NCI-H1417 (cell line): Measurements from ENCODE around the gene MAP3K7.
"Not testable (repeated sequence)": the region's sequence is repeated elsewhere in the genome, so short reads cannot be mapped to it uniquely, and the experiment has no call there.

Experiments used
- DNase-seq, 3 experiments: peaks; one replicate each; lab custom pipeline; 2025; lab: John Stamatoyannopoulos, UW

MAP3K7 gene

DNA sequence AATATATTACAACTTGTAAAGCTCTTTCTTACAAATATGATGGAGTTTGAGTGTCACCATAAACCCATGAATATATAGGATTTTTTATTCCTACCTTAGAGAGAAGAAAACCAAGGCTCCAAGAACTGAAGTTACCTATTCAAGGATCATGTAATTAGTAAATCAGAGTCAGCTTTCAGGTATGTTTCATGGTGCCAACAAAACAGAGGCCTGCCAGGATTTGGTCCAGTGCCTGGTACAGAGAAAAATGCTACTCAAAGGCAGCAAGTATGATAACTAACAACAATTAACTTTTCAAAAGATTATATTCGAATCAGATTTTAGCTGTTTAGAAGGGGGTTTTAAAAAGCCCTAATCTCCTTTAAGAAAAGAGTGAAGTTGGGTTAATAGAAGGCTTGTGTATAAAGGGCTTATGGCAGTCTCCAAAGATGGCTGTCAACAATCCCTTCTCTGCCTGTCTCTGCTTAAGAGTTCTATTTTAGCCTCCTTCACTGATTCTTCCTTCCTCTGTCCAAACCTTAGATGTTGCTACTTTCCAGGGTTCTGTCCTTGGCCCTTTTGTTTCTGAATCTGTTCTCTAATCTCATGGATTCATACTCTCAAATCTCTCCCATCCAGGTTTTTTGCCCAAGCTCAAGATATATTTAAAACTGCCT, 7.8 kb downstream of the MAP3K7 start:
- no peak for DNase-seq

DNA sequence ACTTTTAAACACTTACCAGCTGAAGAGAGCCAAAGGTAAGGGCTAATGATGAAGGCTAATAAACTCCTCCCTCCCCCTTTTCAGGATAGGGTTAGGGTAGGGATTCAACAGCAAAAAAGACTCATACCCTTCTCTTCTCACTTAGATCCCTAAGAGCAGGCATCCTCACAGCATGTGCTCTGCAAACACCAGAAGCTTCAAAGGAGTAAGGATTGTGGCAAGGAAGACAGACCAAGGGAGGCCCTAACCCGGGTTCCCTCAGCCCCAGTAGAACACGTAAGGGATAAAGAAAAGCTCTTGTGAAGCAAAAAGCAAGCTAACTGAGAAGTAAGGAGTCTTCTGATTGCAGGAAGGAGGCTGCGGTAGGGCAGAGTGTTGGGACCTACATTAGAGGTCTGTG, 11.6 kb downstream of the MAP3K7 start:
- DNase-seq: no peak

DNA sequence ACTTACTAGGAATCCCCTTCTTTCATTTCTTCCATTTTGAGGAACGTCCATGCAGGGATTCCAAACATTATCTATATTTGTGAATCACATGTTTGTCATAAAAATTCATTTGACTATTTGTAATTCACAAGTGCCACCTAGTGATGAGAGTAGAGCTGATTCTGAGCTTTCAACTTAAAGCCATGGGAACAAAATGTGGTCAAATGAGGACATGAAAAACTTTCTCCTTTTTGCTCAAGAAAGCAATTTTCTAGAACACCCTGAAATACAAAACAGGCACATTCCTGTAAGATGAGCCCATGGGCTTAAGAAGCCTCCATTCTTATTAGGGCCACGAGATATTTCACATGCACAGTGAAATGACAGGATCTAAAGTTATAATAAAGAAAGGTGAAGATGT, 12.3 kb downstream of the MAP3K7 start:
- DNase-seq: no peak

DNA sequence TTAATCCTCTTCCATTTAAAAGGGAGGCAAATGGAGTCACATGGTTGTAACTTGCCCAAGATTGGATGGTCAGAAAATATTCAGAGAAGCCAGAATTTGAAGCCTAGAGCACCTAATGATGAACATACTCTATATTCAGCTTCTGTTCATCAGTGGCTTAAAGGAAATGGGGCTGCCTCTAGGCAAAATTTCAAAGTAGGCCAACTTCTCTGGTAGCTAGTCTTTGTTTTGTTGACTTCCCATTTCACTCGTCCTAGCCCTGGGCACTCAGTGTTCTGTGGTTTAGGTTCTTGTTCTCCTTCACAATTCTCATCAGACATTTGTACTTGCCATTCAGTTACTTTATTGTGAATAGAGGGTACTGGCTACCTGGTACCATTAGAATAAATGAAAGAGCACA, 13.2 kb downstream of the MAP3K7 start:
- no peak for DNase-seq

DNA sequence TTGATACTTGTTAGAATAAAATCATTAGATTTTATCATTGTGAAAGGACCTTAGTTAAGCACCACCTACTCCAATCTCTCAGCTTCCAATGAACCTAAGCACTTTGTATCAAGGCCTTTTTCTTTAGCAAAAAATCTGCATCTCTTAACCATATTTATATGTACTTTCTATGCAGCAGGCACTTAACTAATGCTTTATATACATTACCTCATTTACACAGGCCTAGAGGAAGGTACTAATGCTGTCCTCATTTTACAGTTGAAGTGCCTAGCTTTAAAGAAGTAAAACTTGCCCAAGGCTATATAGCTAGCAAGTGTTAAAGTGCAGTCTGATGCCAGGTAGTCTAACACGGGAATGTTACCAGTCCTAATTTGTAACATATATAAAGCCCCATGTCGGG, 14.0 kb downstream of the MAP3K7 start:
- peak in 1 of 3 experiments; percentile 12 for DNase-seq

DNA sequence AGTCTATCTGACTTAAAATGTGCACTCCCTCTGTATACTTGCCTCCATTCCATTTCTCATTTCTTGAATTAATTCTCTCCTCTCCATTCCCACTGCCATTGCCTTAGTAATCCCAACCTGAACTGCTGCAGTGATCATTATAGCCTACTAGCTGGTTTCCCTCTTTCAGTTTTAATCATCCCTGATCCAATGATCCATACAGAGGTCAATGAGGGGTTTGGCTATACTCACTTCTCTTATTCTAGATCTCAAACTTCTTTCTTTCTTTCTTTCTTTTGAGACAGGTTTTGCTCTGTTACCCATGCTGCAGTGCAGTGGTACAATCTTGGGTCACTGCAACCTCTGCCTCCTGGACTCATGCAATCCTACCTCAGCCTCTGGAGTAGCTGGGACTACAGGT, 17.6 kb downstream of the MAP3K7 start:
- no peak for DNase-seq

DNA sequence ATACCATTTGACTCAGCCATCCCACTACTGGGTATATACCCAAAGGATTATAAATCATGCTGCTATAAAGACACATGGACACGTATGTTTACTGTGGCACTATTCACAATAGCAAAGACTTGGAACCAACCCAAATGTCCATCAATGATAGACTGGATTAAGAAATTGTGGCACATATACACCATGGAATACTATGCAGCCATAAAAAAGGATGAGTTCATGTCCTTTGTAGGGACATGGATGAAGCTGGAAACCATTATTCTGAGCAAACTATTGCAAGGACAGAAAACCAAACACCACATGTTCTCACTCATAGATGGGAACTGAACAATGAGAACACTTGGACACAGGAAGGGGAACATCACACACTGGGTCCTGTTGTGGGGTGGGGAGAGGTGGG, 19.2 kb downstream of the MAP3K7 start:
- DNase-seq: not testable (repeated sequence)

DNA sequence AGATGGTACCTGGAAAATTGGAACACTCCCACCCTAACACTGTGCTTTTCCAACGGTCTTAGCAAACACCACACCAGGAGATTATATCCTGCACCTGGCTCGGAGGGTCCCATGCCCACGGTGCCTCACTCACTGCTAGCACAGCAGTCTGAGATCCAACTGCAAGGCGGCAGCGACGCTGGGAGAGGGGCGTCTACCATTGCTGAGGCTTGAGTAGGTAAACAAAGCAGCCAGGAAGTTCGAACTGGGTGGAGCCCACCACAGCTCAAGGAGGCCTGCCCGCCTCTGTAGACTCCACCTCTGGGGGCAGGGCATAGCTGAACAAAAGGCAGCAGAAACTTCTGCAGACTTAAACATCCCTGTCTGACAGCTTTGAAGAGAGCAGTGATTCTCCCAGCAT, 24.5 kb downstream of the MAP3K7 start:
- not testable (repeated sequence) for DNase-seq

DNA sequence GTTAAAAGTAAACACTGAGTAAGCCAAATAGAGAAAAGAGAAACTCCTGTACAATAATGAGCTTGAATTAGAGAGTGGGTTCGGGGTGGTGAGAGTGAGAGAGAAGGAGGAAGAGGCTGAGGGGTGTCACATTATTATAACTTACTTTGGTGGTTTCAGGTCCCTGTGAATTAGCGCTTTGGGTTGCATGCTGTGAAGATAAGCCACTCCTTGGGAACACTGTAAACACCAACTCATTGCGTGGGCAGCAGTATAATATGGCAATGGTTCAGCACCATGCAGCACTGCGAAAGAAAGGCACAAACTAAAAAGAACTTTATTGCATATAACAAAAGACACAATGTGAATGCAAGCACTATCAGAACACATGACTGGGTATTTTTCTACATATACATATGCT, 26.9 kb downstream of the MAP3K7 start:
- no peak for DNase-seq

DNA sequence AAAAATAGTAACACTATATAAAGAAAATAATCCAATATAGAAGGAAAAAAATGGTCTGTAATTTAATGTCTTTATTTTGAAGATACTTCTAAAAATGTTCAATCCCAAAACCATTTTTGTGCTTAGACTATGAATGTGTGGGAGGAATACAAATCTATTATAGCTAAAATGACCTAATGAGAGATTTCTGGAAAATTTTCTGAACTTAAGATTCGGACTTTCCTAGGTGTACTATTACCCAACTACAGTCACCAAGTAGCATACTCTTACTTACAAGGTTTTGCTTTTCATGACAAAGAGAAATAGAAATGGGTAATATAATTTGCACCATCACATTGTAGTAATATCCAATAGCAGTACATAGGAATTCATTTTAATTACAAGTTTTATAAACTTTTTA, 29.9 kb downstream of the MAP3K7 start:
- DNase-seq: no peak

DNA sequence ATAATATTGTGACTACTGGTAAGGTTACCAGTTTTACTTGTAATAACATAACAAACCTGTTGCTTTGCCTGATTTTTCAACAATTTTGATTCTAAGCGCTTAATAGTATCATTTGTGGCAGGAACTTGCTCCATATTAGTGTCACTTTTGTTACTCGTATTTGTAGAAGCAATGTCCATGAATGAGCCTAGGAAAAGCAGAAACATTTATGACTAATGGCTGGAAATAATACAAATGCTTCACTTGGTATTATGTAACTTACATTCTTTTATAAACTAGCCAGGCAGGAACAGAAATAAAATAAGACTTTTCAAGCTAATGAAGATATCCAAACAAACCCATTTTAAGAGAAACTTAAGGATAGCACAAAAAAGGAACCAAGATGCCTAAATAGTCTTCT, 38.9 kb downstream of the MAP3K7 start:
- DNase-seq: no peak

DNA sequence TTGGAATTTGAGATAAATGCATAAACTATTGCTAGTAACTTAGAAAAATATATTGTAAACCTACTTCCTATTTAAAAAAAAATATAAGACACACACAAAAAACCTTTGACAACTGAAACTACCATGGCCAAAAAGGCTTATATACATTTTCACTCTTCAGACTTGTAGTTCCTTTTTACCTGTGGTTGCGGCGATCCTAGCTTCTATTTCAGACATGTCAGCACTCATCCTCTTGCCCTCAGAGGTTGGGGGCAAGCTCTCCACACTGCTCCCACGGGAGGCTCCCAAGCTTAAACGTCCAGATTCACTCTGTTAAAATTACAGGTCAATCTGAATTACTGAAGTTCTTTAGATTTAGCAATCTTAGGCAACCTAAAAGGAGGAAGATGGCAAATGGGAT, 39.8 kb downstream of the MAP3K7 start:
- DNase-seq: no peak

DNA sequence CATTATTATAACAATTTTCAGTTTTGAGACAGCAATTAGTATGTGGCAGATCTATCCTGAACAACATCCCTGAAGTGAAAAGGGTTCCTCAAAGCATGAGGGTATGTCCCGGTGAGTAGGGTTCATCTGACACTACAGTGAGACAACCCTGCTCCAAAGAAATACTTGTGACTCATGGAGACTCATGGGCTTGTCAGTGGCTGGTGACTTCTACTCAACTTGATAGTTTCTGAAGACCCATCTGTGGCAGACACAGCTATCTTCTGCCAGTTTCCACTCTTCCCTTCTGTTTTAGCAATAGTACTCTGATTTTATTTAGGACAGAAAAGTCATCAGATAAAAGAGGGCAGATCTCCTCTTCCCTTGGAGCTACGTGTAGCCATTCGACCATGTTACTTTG, 41.4 kb downstream of the MAP3K7 start:
- no peak for DNase-seq

DNA sequence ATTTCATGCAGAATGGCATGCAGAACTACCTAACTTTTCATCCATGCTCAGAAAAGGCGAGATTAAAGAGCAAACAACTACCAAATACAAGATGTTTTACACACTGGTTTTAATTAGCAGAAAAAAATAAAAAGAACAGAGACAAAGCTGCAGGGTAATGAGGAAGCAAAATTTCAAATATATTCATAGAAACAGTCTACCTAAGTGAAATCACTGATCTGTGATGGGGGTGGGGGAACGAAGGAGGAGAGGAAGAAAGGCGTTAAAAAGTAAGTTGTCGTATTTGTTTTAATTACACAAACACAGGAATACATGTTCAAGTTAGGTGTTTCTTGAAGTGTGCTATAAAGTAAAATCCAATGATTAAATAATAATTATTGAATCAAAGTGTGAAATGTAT, 42.1 kb downstream of the MAP3K7 start:
- no peak for DNase-seq

DNA sequence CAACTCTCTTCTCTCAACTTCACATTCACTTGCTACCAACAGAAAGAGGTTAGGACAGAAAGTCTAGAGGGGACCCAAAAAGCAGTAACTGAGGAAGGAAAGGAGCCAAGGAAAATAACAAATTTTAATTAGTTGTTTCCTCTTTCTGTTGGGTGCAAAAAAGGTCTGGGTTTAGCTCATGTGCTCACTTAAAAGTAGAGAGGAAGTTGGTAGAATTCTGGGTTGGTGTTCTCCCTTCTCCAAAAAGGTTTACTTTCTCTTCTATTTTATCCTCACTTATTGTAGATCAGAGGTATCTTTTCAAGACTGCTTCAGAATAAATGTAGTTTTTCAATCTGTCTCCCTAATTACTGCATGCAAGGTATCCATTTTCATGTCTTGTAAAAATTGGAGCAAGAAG, 42.8 kb downstream of the MAP3K7 start:
- DNase-seq: no peak

DNA sequence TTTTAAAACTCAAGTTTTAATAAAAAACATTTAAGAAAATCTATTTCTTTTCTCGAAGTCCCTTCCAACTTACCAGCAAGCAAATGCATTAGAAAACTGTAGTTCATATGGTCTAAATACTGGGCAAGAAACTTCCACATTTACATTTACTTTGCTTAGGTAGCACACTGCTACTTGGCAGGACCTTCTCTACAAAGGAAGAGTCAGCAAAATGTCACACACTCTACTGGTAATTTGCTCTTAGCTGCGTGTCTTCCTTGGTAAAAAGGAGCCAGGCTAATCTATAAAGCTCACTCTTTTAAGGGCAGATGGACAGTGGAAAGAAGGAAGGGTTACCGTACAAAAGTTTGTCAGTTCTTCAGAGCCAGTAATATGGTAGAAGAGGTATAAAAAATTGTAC, 45.7 kb downstream of the MAP3K7 start:
- no peak for DNase-seq

DNA sequence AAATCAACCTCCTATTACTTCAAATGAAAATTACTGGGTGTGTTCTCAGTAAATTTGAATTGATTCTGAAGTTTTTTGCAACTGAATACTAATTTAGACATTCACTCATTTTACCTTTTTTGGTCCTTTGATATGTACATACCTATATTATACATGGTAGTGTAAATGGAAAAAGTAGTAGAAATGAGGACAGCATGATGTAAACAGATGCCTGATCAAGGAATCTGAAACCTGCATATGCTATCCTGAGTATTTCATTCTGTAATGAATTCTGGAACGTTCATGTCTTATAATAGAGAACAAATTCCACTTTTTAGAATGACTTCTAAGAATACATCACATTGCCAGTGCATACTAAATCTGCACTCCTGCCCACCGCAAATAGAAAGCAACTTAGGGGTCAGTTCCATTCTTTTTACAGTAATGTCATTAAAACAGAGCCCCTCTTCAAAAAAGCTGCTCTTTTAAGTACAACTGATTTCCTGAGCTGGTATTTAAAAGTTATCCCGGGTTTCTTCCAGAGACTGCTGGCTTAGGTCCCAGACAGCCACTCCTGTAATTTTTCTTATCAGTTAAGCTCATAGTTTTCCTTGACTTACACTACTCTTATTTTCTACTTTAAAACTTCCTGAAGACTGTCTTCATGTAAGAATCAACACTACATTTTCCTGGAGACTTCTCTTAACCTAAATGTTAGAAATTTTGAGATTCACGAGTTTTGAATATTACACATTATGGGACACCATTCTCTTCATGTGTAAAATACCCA, 48.4 kb downstream of the MAP3K7 start:
- DNase-seq: no peak

DNA sequence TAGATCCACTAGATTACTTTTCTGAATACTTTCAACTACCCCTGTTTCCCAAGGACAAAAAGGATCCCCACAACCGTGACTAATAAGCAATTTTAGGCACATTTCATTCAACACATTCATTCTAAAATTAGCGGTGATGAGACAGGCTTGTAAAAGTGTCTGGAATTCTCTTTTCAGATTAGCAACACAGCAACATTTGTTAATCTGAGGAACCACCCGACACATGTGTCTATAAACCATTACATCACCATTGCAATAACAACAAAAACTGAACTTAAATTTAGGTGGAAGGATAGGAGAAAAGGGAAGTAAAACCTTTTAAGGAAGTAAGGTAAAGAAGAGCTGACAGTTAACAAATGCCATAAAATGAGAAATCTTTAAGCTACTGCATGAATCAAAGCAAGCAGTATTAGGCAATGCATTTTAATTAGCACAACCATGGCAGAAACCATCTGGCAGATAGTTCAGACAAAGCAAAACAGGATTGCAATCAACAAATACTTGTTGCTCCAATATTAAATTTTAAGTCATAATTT, 49.1 kb downstream of the MAP3K7 start:
- no peak for DNase-seq

DNA sequence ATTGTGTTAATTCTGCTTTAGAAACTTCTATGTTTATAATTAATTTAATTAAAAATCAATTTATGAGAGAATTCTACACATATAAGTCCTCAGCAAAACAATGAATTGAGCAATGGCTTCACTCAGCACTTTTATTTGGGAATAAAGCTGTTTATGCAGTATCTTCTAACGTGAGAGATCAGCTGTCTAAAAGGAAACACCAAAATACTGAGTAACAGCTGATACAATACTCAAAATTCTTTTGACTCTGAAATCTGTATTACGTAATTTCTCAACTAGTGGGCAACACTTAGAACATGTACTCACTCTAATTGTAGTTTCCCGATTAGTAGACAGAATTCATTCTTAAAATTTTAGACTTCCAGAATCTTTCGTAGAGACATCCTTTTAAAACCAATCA, 49.8 kb downstream of the MAP3K7 start:
- no peak for DNase-seq

DNA sequence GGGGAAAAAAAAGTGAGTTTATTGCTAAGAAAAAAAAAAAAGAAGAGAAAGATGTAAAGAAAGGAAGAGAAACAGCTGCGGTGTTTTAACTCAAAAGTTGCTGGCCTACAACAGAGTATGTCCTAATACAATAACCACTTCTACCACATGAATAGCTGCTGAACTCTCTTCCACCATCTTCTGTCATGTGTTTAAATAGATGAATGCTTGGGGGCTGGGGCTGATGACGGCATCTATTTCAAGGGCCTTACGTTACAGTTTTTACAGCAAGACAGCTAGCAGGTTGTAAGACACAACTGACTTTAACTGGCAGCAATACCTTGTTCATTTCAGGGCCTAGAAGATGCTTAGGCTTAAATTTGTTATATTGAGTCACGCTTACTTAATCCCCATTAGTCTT, 50.4 kb downstream of the MAP3K7 start:
- no peak for DNase-seq

DNA sequence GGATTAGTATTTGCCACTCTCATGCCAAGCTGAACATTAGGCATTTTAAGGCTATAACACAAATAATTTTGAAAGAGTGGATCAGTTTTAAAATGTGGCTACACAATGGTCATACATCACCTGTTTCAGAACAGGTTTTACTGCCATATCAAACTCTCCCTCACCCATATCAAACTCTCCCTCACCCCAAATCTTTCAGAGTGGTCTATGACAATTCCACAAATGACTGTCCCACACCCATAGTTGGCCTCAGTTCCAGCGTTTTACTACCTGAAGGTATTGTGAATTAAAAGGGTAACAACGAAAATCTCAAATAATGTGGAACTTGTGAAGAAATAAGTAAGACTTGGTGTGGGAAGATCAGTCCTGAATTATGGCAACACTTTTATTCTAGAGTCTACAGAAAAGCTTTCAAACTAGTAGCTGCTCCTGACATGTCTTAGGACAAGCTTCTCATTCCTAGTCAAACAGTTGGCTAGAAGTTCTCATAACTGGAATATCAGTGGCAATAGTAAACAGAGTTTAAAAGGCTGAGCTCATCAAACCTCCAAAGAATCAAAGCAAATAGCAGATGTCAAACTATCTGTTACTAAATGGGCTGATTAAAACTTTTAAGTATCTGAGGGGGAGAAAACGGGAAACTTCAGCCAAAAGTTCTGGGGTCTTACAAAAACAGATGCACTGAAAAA, 52.4 kb downstream of the MAP3K7 start:
- DNase-seq: no peak

DNA sequence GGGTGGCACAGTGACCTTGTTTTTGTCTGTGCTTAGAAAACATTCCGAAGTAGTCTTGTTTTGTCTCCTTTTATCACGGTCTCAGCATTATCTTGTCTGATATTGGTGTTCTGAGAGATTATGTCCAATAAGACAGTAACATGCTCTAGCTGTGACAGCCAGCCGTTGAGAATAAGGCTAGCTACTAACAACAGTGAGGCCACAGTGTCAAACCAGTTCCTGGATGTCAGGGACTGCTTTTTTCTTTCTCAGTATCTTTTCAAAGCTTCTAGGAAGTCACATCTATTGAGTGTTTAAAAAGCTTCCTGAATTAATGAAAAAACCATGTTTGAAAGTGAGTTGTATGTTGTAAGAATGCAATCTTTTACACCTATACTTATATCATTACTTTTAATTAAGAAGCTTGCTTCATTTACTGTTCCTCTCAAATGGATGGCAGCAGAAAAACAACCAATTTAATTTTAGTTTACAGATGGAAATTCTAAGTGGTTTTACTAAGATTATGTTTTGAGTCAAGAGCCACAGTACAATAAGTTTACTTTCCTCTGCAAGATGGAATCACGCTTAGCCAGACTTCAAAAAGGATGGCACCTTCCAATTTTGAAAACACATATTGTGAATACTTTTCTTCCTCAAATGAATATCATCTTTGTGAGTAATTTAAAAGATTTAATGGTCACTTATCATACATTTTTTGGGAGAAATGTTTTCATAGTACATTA, 53.1 kb downstream of the MAP3K7 start:
- no peak for DNase-seq
